ENCODE results near the gene PKP1. TPM values are rescaled to one million over a fixed set of nuclear protein-coding genes. Genes with fewer than 3 reads are reported as not detected.

The PKP1 gene
- total and polyA plus RNA-seq, 2 of the 4 experiments (the other 2 are of a cell fraction), result 0.18 to 0.36 TPM

GRCh38 chr1:201321826-201322390 is 38.6 kb downstream of the PKP1 start:
- no TSS peak for BruUV-seq (replicated peaks)
- no peaks in the 10 kb centered on the region for H3K36me3 ChIP-seq (ENCODE audit: control insufficient read depth, insufficient read depth, low read length)
- no peak overlapping the region for H2BK120ac ChIP-seq (ENCODE audit: low read depth, low read length)
- H2BK5ac ChIP-seq (ENCODE audit: low read depth, low read length, poor library complexity, severe bottlenecking), result no peak overlapping the region
- H3K23ac ChIP-seq (ENCODE audit: low read depth, low read length), result no peak overlapping the region
- no peak for TF ChIP-seq MAZ (IDR thresholded peaks at IDR 0.05; ENCODE audit: borderline replicate concordance, low read depth, low read length)
- H3K9me1 ChIP-seq (ENCODE audit: insufficient read depth, low read length), result no peaks in the 10 kb centered on the region; the same call in 1 of the 2 replicates
- H3K4me2 ChIP-seq (ENCODE audit: low read depth, low read length), result no peak overlapping the region
- ChIA-PET POLR2A (ENCODE audit: unreplicated experiment) (no interaction called here), CTCF (no interaction called here)
- no peak overlapping the region for H4K5ac ChIP-seq (ENCODE audit: low read depth, low read length)
- dilution Hi-C loops (cut with HindIII; ENCODE audit: low sequenced_read_pairs, unreplicated experiment), result no loop called here
- H2AK9ac ChIP-seq (replicated peaks; ENCODE audit: low read depth, low read length, poor library complexity), result no peak overlapping the region
- no peak overlapping the region for H3K14ac ChIP-seq (replicated peaks; ENCODE audit: low read depth, low read length)
- DNase-seq, result no peak
- no peak overlapping the region for H4K8ac ChIP-seq (ENCODE audit: low read depth in 2 of 2, low read length in 2 of 2)
- H3K4me1 ChIP-seq (ENCODE audit: control insufficient read depth, insufficient read depth, low read length), result no peaks in the 10 kb centered on the region
- in situ Hi-C loops (cut with MboI; ENCODE audit: low sequenced_read_pairs), result no loop called here
- H2AFZ ChIP-seq (replicated peaks; ENCODE audit: low read length, poor library complexity), result no peak overlapping the region
- no peaks in the 10 kb centered on the region for H4K20me1 ChIP-seq (ENCODE audit: insufficient read depth, low read length)
- no peak for ATAC-seq (ENCODE audit: low read depth)
- H3K27me3 ChIP-seq (ENCODE audit: control insufficient read depth, insufficient read depth, low read length), result peaks cover 80% of the 10 kb centered on the region
- no peak overlapping the region for H3K9ac ChIP-seq (ENCODE audit: low read depth, low read length)
- no peak overlapping the region for H2BK15ac ChIP-seq (ENCODE audit: low read depth, low read length)
- no peak overlapping the region for H2AK5ac ChIP-seq (ENCODE audit: low read depth, low read length)
- H2BK20ac ChIP-seq (ENCODE audit: low read depth, low read length), result no peak overlapping the region
- H3K18ac ChIP-seq (ENCODE audit: low read depth, low read length), result no peak overlapping the region
- H3K27ac ChIP-seq (ENCODE audit: insufficient read depth, low read length), result no peak overlapping the region
- intact Hi-C loops (cut with micrococcal nuclease), result no loop called here
- 96% methylated on average over 5 of the region's 15 CpGs; no CpG with 5 or more reads in 1 of the 2 experiments for WGBS, 2 experiments (ENCODE audit: extremely low coverage in 2 of 2, insufficient read length in 1 of 2)
- no peak overlapping the region for H3K56ac ChIP-seq (ENCODE audit: extremely low read depth, insufficient read depth, low read length)
- H4K91ac ChIP-seq (ENCODE audit: insufficient read depth, low read depth, low read length), result no peak overlapping the region
- no peak overlapping the region for H3K4ac ChIP-seq (ENCODE audit: low read depth, low read length)
- no peak overlapping the region for H3K4me3 ChIP-seq (ENCODE audit: insufficient read depth, low read depth, low read length)
- no peaks in the 10 kb centered on the region for H3K79me1 ChIP-seq (ENCODE audit: low read depth in 1 of 2, low read length in 2 of 2)
- H3K9me3 ChIP-seq (ENCODE audit: control insufficient read depth, insufficient read depth, low read length), result no peaks in the 10 kb centered on the region; the same call in 1 of the 2 replicates

All from IMR-90 (cell line).